B cell (primary cell): ENCODE data around the gene DOCK1. TPM values are rescaled to one million over a fixed set of nuclear protein-coding genes. Genes with fewer than 3 reads are reported as not detected.

Experiments
- ATAC-seq: fragments of 200-7000 bp; cut with Tn5 transposase; one replicate; pipeline ENCODE4 v1.10.0; 2021; ENCODE audit warnings: low read depth, mild to moderate bottlenecking, moderate number of reproducible peaks, moderate library complexity
- CTCF ChIA-PET: fragments of 350-600 bp; sonication (Branson Sonifier 250); formaldehyde crosslinking; loops from one replicate; lab custom pipeline; 2021; ENCODE audit warnings: antibody characterized with exemption, inconsistent platforms; lab: Charles Lee
- POLR2A ChIA-PET: fragments of 350-600 bp; sonication (Branson Sonifier 250); formaldehyde crosslinking; loops from one replicate; lab custom pipeline; 2021; ENCODE audit warnings: antibody characterized with exemption; lab: Charles Lee
- DNase-seq: peaks from one replicate; pipeline ENCODE4 v3.0.0; 2013
- H2AFZ ChIP-seq: 2 replicates; pipeline ENCODE4 v1.6.1; 2012; ENCODE audit warnings: mild to moderate bottlenecking, low read depth, low read length; ENCODE audit not compliant: insufficient read depth, poor library complexity, severe bottlenecking
- H3K27ac ChIP-seq, 2 donors: 1 replicate in 1 of 2; 2 replicates in 1 of 2; pipeline ENCODE4 v1.5.1; 2012 to 2013; ENCODE audit warnings: low read length in 2 of 2, mild to moderate bottlenecking in 2 of 2, moderate library complexity in 1 of 2
- H3K27me3 ChIP-seq, 4 experiments: fragments of 200-600 bp in 1 of 4; sonication (generic) in 1 of 4; replicated peaks in 1 of 4; 1 replicate in 2 of 4; 2 replicates in 2 of 4; pipeline versions ENCODE4 v1.6.1 to v1.7.0; 2013 to 2016; ENCODE audit warnings: low read length in 3 of 4, mild to moderate bottlenecking in 2 of 4, mixed read lengths in 1 of 4, moderate library complexity in 1 of 4; ENCODE audit not compliant: insufficient read depth in 4 of 4, control insufficient read depth in 3 of 4; ENCODE audit errors: control extremely low read depth in 1 of 4
- H3K36me3 ChIP-seq, 2 experiments: replicated peaks in 1 of 2; 1 replicate in 1 of 2; 2 replicates in 1 of 2; pipeline versions ENCODE4 v1.6.1 to v1.7.1; 2013; ENCODE audit warnings: low read length in 1 of 2; ENCODE audit not compliant: insufficient read depth in 2 of 2, control insufficient read depth in 1 of 2; ENCODE audit errors: control extremely low read depth in 1 of 2, extremely low read depth in 1 of 2
- H3K4me1 ChIP-seq, 2 donors: fragments of 200-600 bp in 1 of 2; sonication (generic) in 1 of 2; 1 replicate in 1 of 2; 2 replicates in 1 of 2; pipeline versions ENCODE4 v1.5.1 to v1.6.1; 2013 to 2017; ENCODE audit warnings: low read length in 2 of 2; ENCODE audit not compliant: control insufficient read depth in 2 of 2, insufficient read depth in 2 of 2
- H3K4me2 ChIP-seq: replicated peaks from 2 replicates; pipeline ENCODE3; 2012; ENCODE audit warnings: mild to moderate bottlenecking, low read depth, low read length; ENCODE audit not compliant: poor library complexity, severe bottlenecking
- H3K4me3 ChIP-seq, 5 experiments: fragments of 200-600 bp in 1 of 5; sonication (generic) in 1 of 5; 1 replicate in 3 of 5; 2 replicates in 2 of 5; pipeline versions ENCODE4 v1.5.1 to v1.7.0; 2011 to 2016; ENCODE audit warnings: low read length in 4 of 5, mild to moderate bottlenecking in 4 of 5, low read depth in 2 of 5, control low read depth in 1 of 5, moderate library complexity in 1 of 5; ENCODE audit not compliant: insufficient read depth in 1 of 5; ENCODE audit errors: control extremely low read depth in 1 of 5, extremely low read depth in 1 of 5
- H3K79me2 ChIP-seq: fragments of 200-600 bp; sonication (generic); one replicate; pipeline ENCODE4 v1.6.0; 2016; ENCODE audit warnings: low read length; ENCODE audit not compliant: control insufficient read depth, insufficient read depth
- H3K9ac ChIP-seq: fragments of 200-600 bp; sonication (generic); 2 replicates; pipeline ENCODE4 v1.6.1; 2017; ENCODE audit warnings: mild to moderate bottlenecking, low read length, moderate library complexity
- H3K9me3 ChIP-seq, 3 donors: one replicate each; pipeline versions ENCODE4 v1.6.1 to v1.7.1; 2013; ENCODE audit warnings: low read length in 2 of 3; ENCODE audit not compliant: control insufficient read depth in 2 of 3, insufficient read depth in 1 of 3; ENCODE audit errors: control extremely low read depth in 1 of 3
- H4K20me1 ChIP-seq: 2 replicates; pipeline ENCODE4 v1.6.0; 2012; ENCODE audit warnings: mild to moderate bottlenecking, low read length; ENCODE audit not compliant: insufficient read depth, control insufficient read depth, poor library complexity, severe bottlenecking
- H3K27ac Mint-ChIP-seq: one replicate; pipeline ENCODE4 v1.8.0; 2021; ENCODE audit warnings: mixed read lengths
- H3K27me3 Mint-ChIP-seq: one replicate; pipeline ENCODE4 v1.8.0; 2021; ENCODE audit warnings: mixed read lengths
- H3K4me1 Mint-ChIP-seq: one replicate; pipeline ENCODE4 v1.8.0; 2021; ENCODE audit warnings: mixed read lengths
- H3K4me3 Mint-ChIP-seq: one replicate; pipeline ENCODE4 v1.8.0; 2021; ENCODE audit warnings: mixed read lengths
- H3K9me3 Mint-ChIP-seq: one replicate; pipeline ENCODE4 v1.8.0; 2022; ENCODE audit warnings: mixed read lengths; ENCODE audit not compliant: insufficient read depth
- CTCF ChIP-seq: fragments of 200-600 bp; IDR thresholded peaks from one replicate; pipeline ENCODE4 v1.8.0; 2022; ENCODE audit warnings: antibody characterized with exemption, mild to moderate bottlenecking
- EZH2 ChIP-seq: IDR thresholded peaks from 2 replicates; pipeline ENCODE4 v1.6.1; 2012; ENCODE audit warnings: borderline replicate concordance, low read depth, mild to moderate bottlenecking, moderate library complexity, low read length; ENCODE audit not compliant: insufficient read depth, poor library complexity, severe bottlenecking
- WGBS: methylation state at CpG from one replicate; pipeline ENCODE4 v1.1.5; 2013; ENCODE audit warnings: missing lambda C conversion rate; ENCODE audit not compliant: insufficient coverage; 5-methylcytosine and 5-hydroxymethylcytosine counted together
- intact Hi-C: fragments of 100-400 bp; cut with micrococcal nuclease; formaldehyde crosslinking; loops from one replicate; pipeline ENCODE4 v1.10.0; 2022
- polyA plus RNA-seq: library from polyadenylated mRNA; depleted of rRNA; stranded (reverse); fragments of >200 nt; gene quantifications from 2 replicates; pipeline ENCODE4 v1.2.3, GENCODE V29; 2012
- total RNA-seq, 2 donors: library from RNA; stranded (reverse); fragments of 120-200 nt in 1 of 2; gene quantifications; 1 replicate in 1 of 2; 2 replicates in 1 of 2; pipeline versions ENCODE4 v1.2.3 to v1.2.4, GENCODE V29; 2013 to 2022

Gene DOCK1
- total and polyA plus RNA-seq, 2 donors (not counting 1 experiment from before 2014, with no cell fraction given), result not detected

- Histone ChIP-seq H3K4me1 (no peaks in the 10 kb centered on the region), H3K4me2 (no peak overlapping the region), H3K9me3 (no peaks in the 10 kb centered on the region), H3K9ac (no peak overlapping the region), H3K36me3 (no peaks in the 10 kb centered on the region), H3K79me2 (no peaks in the 10 kb centered on the region), H3K27ac (no peak overlapping the region), H3K27me3 (no peaks in the 10 kb centered on the region), H4K20me1 (no peaks in the 10 kb centered on the region), H2AFZ (no peak overlapping the region), H3K4me3 (no peak overlapping the region)
- no peaks in the 10 kb centered on the region for H3K4me1 Mint-ChIP-seq
- DNase-seq, result no peak
- no peak overlapping the region for H3K4me3 Mint-ChIP-seq
- POLR2A ChIA-PET, result no interaction called here
- no peak for TF ChIP-seq CTCF
- no peak for TF ChIP-seq EZH2
- no peak overlapping the region for H3K27ac Mint-ChIP-seq
- WGBS, result no CpG with 5 or more reads among the region's 11 CpGs
- intact Hi-C loops, result no loop called here
- CTCF ChIA-PET, result no interaction called here
- H3K27me3 Mint-ChIP-seq, result no peaks in the 10 kb centered on the region
- ATAC-seq, result no peak
- H3K9me3 Mint-ChIP-seq, result no peaks in the 10 kb centered on the region
Observed at GRCh38 chr10:127337801-127338200, 432.6 kb downstream of the DOCK1 start.

GRCh38 chr10:127338399-127339110, 433.3 kb downstream of the DOCK1 start:
- no peak for TF ChIP-seq CTCF
- no peak for TF ChIP-seq EZH2
- no peaks in the 10 kb centered on the region for H3K4me1 ChIP-seq
- no peaks in the 10 kb centered on the region for H4K20me1 ChIP-seq
- ATAC-seq (no peak), DNase-seq (no peak)
- ChIA-PET POLR2A (no interaction called here), CTCF (no interaction called here)
- Mint-ChIP-seq H3K4me3 (no peak overlapping the region), H3K27ac (no peak overlapping the region), H3K9me3 (no peaks in the 10 kb centered on the region), H3K4me1 (no peaks in the 10 kb centered on the region), H3K27me3 (no peaks in the 10 kb centered on the region)
- H3K27ac ChIP-seq, result no peak overlapping the region
- H3K4me3 ChIP-seq, result no peak overlapping the region
- H3K36me3 ChIP-seq, result no peaks in the 10 kb centered on the region
- no peaks in the 10 kb centered on the region for H3K9me3 ChIP-seq
- H3K4me2 ChIP-seq, result no peak overlapping the region
- WGBS, result 90% methylated on average over 7 of the region's 10 CpGs
- no peak overlapping the region for H3K9ac ChIP-seq
- intact Hi-C loops, result no loop called here
- no peaks in the 10 kb centered on the region for H3K79me2 ChIP-seq
- H2AFZ ChIP-seq, result no peak overlapping the region
- no peaks in the 10 kb centered on the region for H3K27me3 ChIP-seq
